ENCODE results near the gene SYTL5.

The SYTL5 gene

DNA sequence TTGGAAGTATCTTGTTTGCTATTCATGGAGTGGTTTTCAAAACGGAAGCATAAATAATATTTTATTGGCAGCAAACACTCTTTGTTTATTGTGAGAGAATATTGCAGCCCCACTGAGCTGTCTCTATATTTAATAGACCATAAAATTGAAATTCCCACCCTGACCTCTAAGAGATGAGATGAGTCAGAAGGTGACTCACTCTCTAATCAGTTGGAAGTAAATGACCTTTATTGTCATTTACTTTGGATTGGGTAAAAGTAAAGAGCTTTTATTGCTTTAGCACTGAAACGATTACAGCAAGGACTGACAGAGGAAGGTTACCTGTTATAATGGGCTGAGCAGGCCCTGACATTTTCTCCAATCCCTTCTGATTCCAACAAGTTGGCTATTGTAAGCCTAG lies 55.0 kb downstream of the SYTL5 start:
- Histone ChIP-seq H3K9me3 (ENCODE audit: insufficient read depth, low read depth, low read length) (no peaks in the 10 kb centered on the region), H3K79me2 (ENCODE audit: insufficient read depth, low read length) (no peaks in the 10 kb centered on the region), H3K4me2 (ENCODE audit: low read depth, low read length, poor library complexity, severe bottlenecking) (no peak overlapping the region), H3K4me3 (ENCODE audit: low read length, poor library complexity, severe bottlenecking) (no peak overlapping the region), H2AFZ (ENCODE audit: low read length) (no peak overlapping the region), H3K36me3 (ENCODE audit: insufficient read depth, low read length) (no peaks in the 10 kb centered on the region), H4K20me1 (ENCODE audit: insufficient read depth, low read length, poor library complexity, severe bottlenecking) (no peaks in the 10 kb centered on the region), H3K9me2 (replicated peaks; ENCODE audit: low read depth, low read length) (no peaks in the 10 kb centered on the region), H3F3A (ENCODE audit: low read depth) (no peaks in the 10 kb centered on the region), H3K4me1 (ENCODE audit: insufficient read depth, low read length, poor library complexity, severe bottlenecking) (no peaks in the 10 kb centered on the region), H3K9ac (ENCODE audit: low read depth, low read length, poor library complexity, severe bottlenecking) (no peak overlapping the region), H3K27me3 (ENCODE audit: insufficient read depth, low read length, poor library complexity, severe bottlenecking) (no peaks in the 10 kb centered on the region)
- TF ChIP-seq, protein P1, sequence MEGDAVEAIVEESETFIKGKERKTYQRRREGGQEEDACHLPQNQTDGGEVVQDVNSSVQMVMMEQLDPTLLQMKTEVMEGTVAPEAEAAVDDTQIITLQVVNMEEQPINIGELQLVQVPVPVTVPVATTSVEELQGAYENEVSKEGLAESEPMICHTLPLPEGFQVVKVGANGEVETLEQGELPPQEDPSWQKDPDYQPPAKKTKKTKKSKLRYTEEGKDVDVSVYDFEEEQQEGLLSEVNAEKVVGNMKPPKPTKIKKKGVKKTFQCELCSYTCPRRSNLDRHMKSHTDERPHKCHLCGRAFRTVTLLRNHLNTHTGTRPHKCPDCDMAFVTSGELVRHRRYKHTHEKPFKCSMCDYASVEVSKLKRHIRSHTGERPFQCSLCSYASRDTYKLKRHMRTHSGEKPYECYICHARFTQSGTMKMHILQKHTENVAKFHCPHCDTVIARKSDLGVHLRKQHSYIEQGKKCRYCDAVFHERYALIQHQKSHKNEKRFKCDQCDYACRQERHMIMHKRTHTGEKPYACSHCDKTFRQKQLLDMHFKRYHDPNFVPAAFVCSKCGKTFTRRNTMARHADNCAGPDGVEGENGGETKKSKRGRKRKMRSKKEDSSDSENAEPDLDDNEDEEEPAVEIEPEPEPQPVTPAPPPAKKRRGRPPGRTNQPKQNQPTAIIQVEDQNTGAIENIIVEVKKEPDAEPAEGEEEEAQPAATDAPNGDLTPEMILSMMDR (conservative IDR thresholded peaks at IDR 0.05; ENCODE audit: low read length) = no peak
- TF ChIP-seq EZH2phosphoT487 (IDR thresholded peaks at IDR 0.05; ENCODE audit: borderline replicate concordance) = no peak

DNA sequence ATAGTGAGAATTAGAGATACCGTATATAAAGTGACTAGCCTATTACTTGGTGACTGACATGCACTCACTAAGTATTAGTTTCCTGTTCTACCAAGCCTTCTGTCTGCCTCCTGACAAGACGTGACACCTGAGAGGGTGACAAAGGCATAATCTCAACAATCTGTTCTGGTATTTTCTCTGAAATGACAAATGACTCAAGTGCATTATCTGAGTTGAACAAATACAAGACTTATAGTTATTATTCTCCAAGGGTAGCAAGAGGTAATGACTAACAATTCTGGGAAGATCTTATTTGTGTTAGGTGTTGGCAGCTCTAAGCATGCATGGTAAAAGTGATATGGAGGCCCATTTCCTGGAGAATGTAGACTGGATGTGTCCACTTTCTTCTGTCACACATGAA lies 60.6 kb downstream of the SYTL5 start:
- H3K4me2 ChIP-seq (ENCODE audit: low read depth, low read length, poor library complexity, severe bottlenecking) = no peak overlapping the region

DNA sequence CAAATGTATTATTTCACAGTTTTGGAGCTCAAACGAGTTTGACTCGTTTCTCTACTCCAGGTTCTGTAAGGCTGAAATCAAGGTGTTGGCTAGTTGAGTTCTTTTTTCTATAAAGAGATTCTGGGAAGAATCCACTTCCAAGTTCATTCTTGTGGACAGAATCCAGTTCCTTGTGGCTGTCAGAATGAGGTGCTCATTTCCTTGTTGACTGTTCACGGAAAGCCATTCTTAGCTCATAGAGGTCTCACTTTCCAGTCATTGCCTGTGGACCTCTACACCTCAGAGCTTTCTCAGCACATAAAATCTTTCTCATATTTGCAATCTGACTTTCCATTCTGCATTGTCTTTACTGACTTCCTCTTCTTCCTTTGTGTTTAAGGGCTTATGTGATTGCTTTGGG lies 62.9 kb downstream of the SYTL5 start:
- Histone ChIP-seq H3K4me1 (ENCODE audit: insufficient read depth, low read length, poor library complexity, severe bottlenecking) (no peaks in the 10 kb centered on the region), H4K20me1 (ENCODE audit: insufficient read depth, low read length, poor library complexity, severe bottlenecking) (no peaks in the 10 kb centered on the region), H3K4me2 (ENCODE audit: low read depth, low read length, poor library complexity, severe bottlenecking) (no peak overlapping the region), H3K79me2 (ENCODE audit: insufficient read depth, low read length) (no peaks in the 10 kb centered on the region), H3K9me2 (replicated peaks; ENCODE audit: low read depth, low read length) (no peaks in the 10 kb centered on the region), H3K36me3 (ENCODE audit: insufficient read depth, low read length) (no peaks in the 10 kb centered on the region), H3K4me3 (ENCODE audit: low read length, poor library complexity, severe bottlenecking) (no peak overlapping the region), H3F3A (ENCODE audit: low read depth) (no peaks in the 10 kb centered on the region), H2AFZ (ENCODE audit: low read length) (no peak overlapping the region), H3K9ac (ENCODE audit: low read depth, low read length, poor library complexity, severe bottlenecking) (no peak overlapping the region), H3K9me3 (ENCODE audit: insufficient read depth, low read depth, low read length) (no peaks in the 10 kb centered on the region), H3K27me3 (ENCODE audit: insufficient read depth, low read length, poor library complexity, severe bottlenecking) (no peaks in the 10 kb centered on the region)
- TF ChIP-seq EZH2phosphoT487 (IDR thresholded peaks at IDR 0.05; ENCODE audit: borderline replicate concordance) = no peak
- TF ChIP-seq, protein P1 (conservative IDR thresholded peaks at IDR 0.05; ENCODE audit: low read length) = no peak

More for the DNA sequence above, 60.6 kb downstream of the SYTL5 start:
- Histone ChIP-seq H4K20me1 (ENCODE audit: insufficient read depth, low read length, poor library complexity, severe bottlenecking) (no peaks in the 10 kb centered on the region), H2AFZ (ENCODE audit: low read length) (no peak overlapping the region), H3K4me1 (ENCODE audit: insufficient read depth, low read length, poor library complexity, severe bottlenecking) (no peaks in the 10 kb centered on the region), H3K79me2 (ENCODE audit: insufficient read depth, low read length) (no peaks in the 10 kb centered on the region), H3K27me3 (ENCODE audit: insufficient read depth, low read length, poor library complexity, severe bottlenecking) (no peaks in the 10 kb centered on the region), H3K9me2 (replicated peaks; ENCODE audit: low read depth, low read length) (no peaks in the 10 kb centered on the region), H3F3A (ENCODE audit: low read depth) (no peaks in the 10 kb centered on the region), H3K9ac (ENCODE audit: low read depth, low read length, poor library complexity, severe bottlenecking) (no peak overlapping the region), H3K9me3 (ENCODE audit: insufficient read depth, low read depth, low read length) (no peaks in the 10 kb centered on the region), H3K36me3 (ENCODE audit: insufficient read depth, low read length) (no peaks in the 10 kb centered on the region), H3K4me3 (ENCODE audit: low read length, poor library complexity, severe bottlenecking) (no peak overlapping the region)
- TF ChIP-seq, protein P1 (conservative IDR thresholded peaks at IDR 0.05; ENCODE audit: low read length) = no peak
- TF ChIP-seq EZH2phosphoT487 (IDR thresholded peaks at IDR 0.05; ENCODE audit: borderline replicate concordance) = no peak

All from Loucy (cell line).